ENCODE data around the gene PDE8B.

- TF ChIP-seq EP300 (IDR thresholded peaks at IDR 0.05) (no peak), POLR2A (IDR thresholded peaks at IDR 0.05) (no peak)
- TF ChIP-seq, protein P1, sequence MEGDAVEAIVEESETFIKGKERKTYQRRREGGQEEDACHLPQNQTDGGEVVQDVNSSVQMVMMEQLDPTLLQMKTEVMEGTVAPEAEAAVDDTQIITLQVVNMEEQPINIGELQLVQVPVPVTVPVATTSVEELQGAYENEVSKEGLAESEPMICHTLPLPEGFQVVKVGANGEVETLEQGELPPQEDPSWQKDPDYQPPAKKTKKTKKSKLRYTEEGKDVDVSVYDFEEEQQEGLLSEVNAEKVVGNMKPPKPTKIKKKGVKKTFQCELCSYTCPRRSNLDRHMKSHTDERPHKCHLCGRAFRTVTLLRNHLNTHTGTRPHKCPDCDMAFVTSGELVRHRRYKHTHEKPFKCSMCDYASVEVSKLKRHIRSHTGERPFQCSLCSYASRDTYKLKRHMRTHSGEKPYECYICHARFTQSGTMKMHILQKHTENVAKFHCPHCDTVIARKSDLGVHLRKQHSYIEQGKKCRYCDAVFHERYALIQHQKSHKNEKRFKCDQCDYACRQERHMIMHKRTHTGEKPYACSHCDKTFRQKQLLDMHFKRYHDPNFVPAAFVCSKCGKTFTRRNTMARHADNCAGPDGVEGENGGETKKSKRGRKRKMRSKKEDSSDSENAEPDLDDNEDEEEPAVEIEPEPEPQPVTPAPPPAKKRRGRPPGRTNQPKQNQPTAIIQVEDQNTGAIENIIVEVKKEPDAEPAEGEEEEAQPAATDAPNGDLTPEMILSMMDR (IDR thresholded peaks at IDR 0.05) = no peak
Measured at GRCh38 chr5:77262697-77263096, 52.2 kb downstream of the PDE8B start.

Data from ovary (tissue), 3 donors.